H9 (cell line): ENCODE measurements around the gene CKM. TPM values are rescaled to one million over a fixed set of nuclear protein-coding genes. Genes with fewer than 3 reads are reported as not detected.

Experiments
- DNase-seq: peaks from one replicate; pipeline ENCODE4 v3.0.0-alpha.2; 2017
- H2AFZ ChIP-seq: one replicate; pipeline ENCODE4 v1.6.1; 2013; ENCODE audit warnings: mild to moderate bottlenecking, low read length, control low read depth, moderate library complexity
- H2AK5ac ChIP-seq: 2 replicates; pipeline ENCODE4 v1.6.1; 2013; ENCODE audit warnings: low read length, control low read depth, mixed read lengths; ENCODE audit not compliant: insufficient read length
- H2BK120ac ChIP-seq: one replicate; pipeline ENCODE4 v1.6.1; 2013; ENCODE audit warnings: low read depth, mild to moderate bottlenecking, low read length, control low read depth, inconsistent platforms; ENCODE audit not compliant: poor library complexity, severe bottlenecking
- H2BK12ac ChIP-seq: 2 replicates; pipeline ENCODE4 v1.6.1; 2013; ENCODE audit warnings: low read length, control low read depth, mixed read lengths, low read depth; ENCODE audit not compliant: insufficient read length
- H2BK15ac ChIP-seq: 2 replicates; pipeline ENCODE4 v1.6.1; 2013; ENCODE audit warnings: low read depth, low read length, control low read depth
- H2BK20ac ChIP-seq: one replicate; pipeline ENCODE4 v1.6.1; 2013; ENCODE audit warnings: low read depth, mild to moderate bottlenecking, low read length, control low read depth, inconsistent platforms; ENCODE audit not compliant: poor library complexity, severe bottlenecking
- H2BK5ac ChIP-seq: 2 replicates; pipeline ENCODE4 v1.6.1; 2013; ENCODE audit warnings: low read length, control low read depth, mixed read lengths; ENCODE audit not compliant: insufficient read length
- H3K14ac ChIP-seq: 2 replicates; pipeline ENCODE4 v1.6.1; 2013; ENCODE audit warnings: low read length, control low read depth; ENCODE audit not compliant: insufficient read depth
- H3K18ac ChIP-seq: 2 replicates; pipeline ENCODE4 v1.6.1; 2013; ENCODE audit warnings: low read depth, mild to moderate bottlenecking, mixed read lengths, low read length, control low read depth; ENCODE audit not compliant: insufficient read length
- H3K23ac ChIP-seq: 2 replicates; pipeline ENCODE4 v1.6.1; 2013; ENCODE audit warnings: low read length, control low read depth, mixed read lengths, low read depth; ENCODE audit not compliant: insufficient read length
- H3K23me2 ChIP-seq: 2 replicates; pipeline ENCODE4 v1.6.1; 2013; ENCODE audit warnings: low read depth, mild to moderate bottlenecking, mixed read lengths, low read length, control low read depth; ENCODE audit not compliant: insufficient read length, poor library complexity, severe bottlenecking
- H3K27ac ChIP-seq: 2 replicates; pipeline ENCODE4 v1.5.1; 2013; ENCODE audit warnings: low read length, control low read depth, mixed read lengths, low read depth; ENCODE audit not compliant: insufficient read length
- H3K27me3 ChIP-seq: 2 replicates; pipeline ENCODE4 v1.6.1; 2013; ENCODE audit warnings: low read length, control low read depth, inconsistent platforms; ENCODE audit not compliant: insufficient read depth
- H3K4ac ChIP-seq: 2 replicates; pipeline ENCODE4 v1.6.1; 2013; ENCODE audit warnings: low read depth, mild to moderate bottlenecking, control low read depth, inconsistent platforms, low read length, moderate library complexity
- H3K4me1 ChIP-seq: 2 replicates; pipeline ENCODE4 v1.6.1; 2013; ENCODE audit warnings: low read length, control low read depth, inconsistent platforms; ENCODE audit not compliant: insufficient read depth
- H3K4me2 ChIP-seq: 2 replicates; pipeline ENCODE4 v1.6.1; 2013; ENCODE audit warnings: low read length, control low read depth, mixed read lengths; ENCODE audit not compliant: insufficient read length, insufficient read depth
- H3K56ac ChIP-seq: 2 replicates; pipeline ENCODE4 v1.6.1; 2013; ENCODE audit warnings: low read depth, mild to moderate bottlenecking, mixed read lengths, low read length, control low read depth; ENCODE audit not compliant: insufficient read length
- H3K79me1 ChIP-seq: 2 replicates; pipeline ENCODE4 v1.6.1; 2013; ENCODE audit warnings: low read depth, mild to moderate bottlenecking, moderate library complexity, low read length, control low read depth, inconsistent platforms; ENCODE audit not compliant: insufficient read depth, poor library complexity, severe bottlenecking
- H3K79me2 ChIP-seq: 2 replicates; pipeline ENCODE4 v1.6.1; 2013; ENCODE audit warnings: low read length, control low read depth, inconsistent platforms; ENCODE audit not compliant: insufficient read depth
- H3K9ac ChIP-seq: 2 replicates; pipeline ENCODE4 v1.6.1; 2013; ENCODE audit warnings: low read length, control low read depth, mixed read lengths; ENCODE audit not compliant: insufficient read length; ENCODE audit errors: extremely low read depth
- H3K9me3 ChIP-seq: one replicate; pipeline ENCODE4 v1.6.1; 2013; ENCODE audit warnings: low read depth, low read length, inconsistent platforms; ENCODE audit not compliant: control insufficient read depth
- H3T11ph ChIP-seq: one replicate; pipeline ENCODE4 v1.6.1; 2013; ENCODE audit warnings: mild to moderate bottlenecking, low read length, control low read depth, inconsistent platforms
- H4K20me1 ChIP-seq: one replicate; pipeline ENCODE4 v1.6.1; 2013; ENCODE audit not compliant: control insufficient read depth, insufficient read length, insufficient read depth
- H4K5ac ChIP-seq: 2 replicates; pipeline ENCODE4 v1.6.1; 2013; ENCODE audit warnings: low read depth, mild to moderate bottlenecking, mixed read lengths, low read length, control low read depth; ENCODE audit not compliant: insufficient read length
- H4K8ac ChIP-seq: replicated peaks from 2 replicates; pipeline ENCODE4 v1.6.1; 2013; ENCODE audit warnings: low read length, control low read depth, mixed read lengths, low read depth; ENCODE audit not compliant: insufficient read length
- H4K91ac ChIP-seq: 2 replicates; pipeline ENCODE4 v1.6.1; 2013; ENCODE audit warnings: low read depth, mild to moderate bottlenecking, moderate library complexity, mixed read lengths, low read length, control low read depth; ENCODE audit not compliant: insufficient read length
- H3K27ac Mint-ChIP-seq, 3 experiments: 2 replicates in 2 of 3; 3 replicates in 1 of 3; pipeline ENCODE4 v1.8.0; 2020 to 2021; ENCODE audit warnings: mixed read lengths in 3 of 3, mild to moderate bottlenecking in 1 of 3, moderate library complexity in 1 of 3
- H3K27me3 Mint-ChIP-seq: 2 replicates; pipeline ENCODE4 v1.8.0; 2021; ENCODE audit warnings: low read depth, mild to moderate bottlenecking, moderate library complexity, mixed read lengths
- H3K36me3 Mint-ChIP-seq, 3 experiments: 2 replicates in 2 of 3; 3 replicates in 1 of 3; pipeline ENCODE4 v1.8.0; 2020 to 2021; ENCODE audit warnings: low read depth in 3 of 3, mixed read lengths in 3 of 3; ENCODE audit not compliant: insufficient read depth in 1 of 3
- H3K4me1 Mint-ChIP-seq, 2 experiments: 2 replicates each; pipeline ENCODE4 v1.8.0; 2020; ENCODE audit warnings: mixed read lengths in 2 of 2
- H3K4me3 Mint-ChIP-seq, 2 experiments: 2 replicates in 1 of 2; 3 replicates in 1 of 2; pipeline ENCODE4 v1.8.0; 2020 to 2021; ENCODE audit warnings: mild to moderate bottlenecking in 2 of 2, mixed read lengths in 2 of 2, moderate library complexity in 1 of 2
- H3K9me3 Mint-ChIP-seq, 2 experiments: 2 replicates in 1 of 2; 3 replicates in 1 of 2; pipeline ENCODE4 v1.8.0; 2020; ENCODE audit warnings: mild to moderate bottlenecking in 2 of 2, mixed read lengths in 2 of 2, moderate library complexity in 1 of 2
- CTCF ChIP-seq: fragments of 200-600 bp; sonication (generic); conservative IDR thresholded peaks from 3 replicates; pipeline ENCODE4 v1.8.0; 2021; ENCODE audit warnings: antibody characterized with exemption, mild to moderate bottlenecking
- WGBS: extraction: QIAGEN DNeasy Blood & Tissue Kit; methylation state at CpG from one replicate; pipeline ENCODE4 v1.1.7; 2013; ENCODE audit warnings: missing lambda C conversion rate, low lambda C conversion rate, mixed read lengths; ENCODE audit not compliant: insufficient read length; ENCODE audit errors: extremely low coverage; 5-methylcytosine and 5-hydroxymethylcytosine counted together
- total RNA-seq: library from RNA; stranded (reverse); gene quantifications from 2 replicates; pipeline ENCODE4 v1.2.1, GENCODE V29; 2021

The CKM gene
- total RNA-seq, 1 experiment from 2014 or later: not detected

GRCh38 chr19:45303269-45304060 is 19.2 kb downstream of the CKM start:
- no peak overlapping the region for H2BK120ac ChIP-seq
- H3K9me3 ChIP-seq: no peaks in the 10 kb centered on the region
- Mint-ChIP-seq H3K27ac (no peak overlapping the region), H3K36me3 (peaks cover 7 to 24% (median 8%) of the 10 kb centered on the region in 3 experiments; a peak in 6 of 7 replicates), H3K4me3 (no peak overlapping the region), H3K4me1 (peaks cover 15 to 23% of the 10 kb centered on the region in 2 experiments), H3K27me3 (peaks cover 37% of the 10 kb centered on the region), H3K9me3 (peaks cover 3 to 9% of the 10 kb centered on the region in 2 experiments; a peak in 2 of 5 replicates)
- no peak overlapping the region for H2AFZ ChIP-seq
- no peak overlapping the region for H3K23ac ChIP-seq
- H3K4ac ChIP-seq: no peak overlapping the region
- no peaks in the 10 kb centered on the region for H3K23me2 ChIP-seq
- no peak overlapping the region for H3K18ac ChIP-seq
- DNase-seq: no peak
- H3K27ac ChIP-seq: no peak overlapping the region
- H2BK20ac ChIP-seq: no peak overlapping the region
- no peak overlapping the region for H2BK15ac ChIP-seq
- H3K4me1 ChIP-seq: no peaks in the 10 kb centered on the region; the same call in 1 of the 2 replicates
- H2AK5ac ChIP-seq: no peak overlapping the region
- H2BK12ac ChIP-seq: no peak overlapping the region
- no peak overlapping the region for H3K56ac ChIP-seq
- H3K9ac ChIP-seq: no peak overlapping the region
- no peak overlapping the region for H2BK5ac ChIP-seq
- H3K4me2 ChIP-seq: no peak overlapping the region
- H3K79me2 ChIP-seq: no peaks in the 10 kb centered on the region
- H3K79me1 ChIP-seq: no peaks in the 10 kb centered on the region
- no peak overlapping the region for H3T11ph ChIP-seq
- no CpG with 5 or more reads among the region's 12 CpGs for WGBS
- no peak overlapping the region for H4K5ac ChIP-seq
- H4K91ac ChIP-seq: no peak overlapping the region
- no peak overlapping the region for H4K8ac ChIP-seq
- H4K20me1 ChIP-seq: no peaks in the 10 kb centered on the region
- no peaks in the 10 kb centered on the region; the same call in 1 of the 2 replicates for H3K27me3 ChIP-seq
- H3K14ac ChIP-seq: no peak overlapping the region
- no peak for TF ChIP-seq CTCF
